ENCODE measurements around the gene KCTD10. TPM values are rescaled to one million over a fixed set of nuclear protein-coding genes. Genes with fewer than 3 reads are reported as not detected.

The KCTD10 gene
- total RNA-seq, 1 experiment from 2014 or later, result 44.9 TPM

GRCh38 chr12:109447482-109447881 lies 29.6 kb downstream of the KCTD10 start:
- BruUV-seq (replicated peaks), result no TSS peak
- TF ChIP-seq CTCF (IDR thresholded peaks at IDR 0.05; ENCODE audit: unreplicated experiment), result no peak
- H3K4me3 Mint-ChIP-seq (ENCODE audit: unreplicated experiment), result no peak overlapping the region
- CTCF ChIA-PET, result interaction anchor here (3.3 kb wide), 1 partner anchor 14 kb away, joined by 22 read pairs; no protein-coding TSS in a partner anchor
- H3K36me3 Mint-ChIP-seq (ENCODE audit: insufficient read depth, unreplicated experiment), result peaks cover 57% of the 10 kb centered on the region
- H3K27ac Mint-ChIP-seq (ENCODE audit: low read depth, unreplicated experiment), result no peak overlapping the region
- intact Hi-C loops (cut with micrococcal nuclease), result no loop called here
- no peak for DNase-seq (ENCODE audit: unreplicated experiment)
- no peaks in the 10 kb centered on the region for H3K27me3 Mint-ChIP-seq (ENCODE audit: insufficient read depth, unreplicated experiment)
- POLR2A ChIA-PET, result interaction anchor here (2.8 kb wide), 1 partner anchor 15 kb away, joined by 12 read pairs; no protein-coding TSS in a partner anchor
- peaks cover 5% of the 10 kb centered on the region for H3K4me1 Mint-ChIP-seq (ENCODE audit: insufficient read depth, unreplicated experiment)
- H3K9me3 Mint-ChIP-seq (ENCODE audit: unreplicated experiment), result no peaks in the 10 kb centered on the region

DNA sequence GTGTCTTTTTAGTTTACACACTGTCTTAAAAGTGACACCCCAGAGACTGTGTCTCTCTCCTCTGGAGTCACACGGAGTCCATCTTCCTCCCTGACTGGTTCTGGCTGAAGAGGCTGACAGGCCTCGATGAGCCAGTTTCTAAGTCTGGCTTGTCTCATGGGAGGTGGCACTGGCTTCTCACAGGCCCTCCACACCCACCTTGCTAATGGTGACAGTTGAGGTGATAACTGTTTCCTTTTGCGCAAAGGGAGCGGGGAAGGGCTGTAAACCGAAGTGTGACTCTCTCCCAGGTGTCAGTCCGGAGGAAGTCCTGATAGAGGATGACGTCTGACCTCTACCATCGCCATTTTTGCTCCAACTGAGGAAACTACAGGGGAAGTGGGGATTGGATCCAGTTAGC lies 30.2 kb downstream of the KCTD10 start:
- intact Hi-C loops (cut with micrococcal nuclease), result no loop called here
- ChIA-PET POLR2A (interaction anchor here (2.8 kb wide), 1 partner anchor 16 kb away, joined by 12 read pairs; no protein-coding TSS in a partner anchor), CTCF (interaction anchor here (3.3 kb wide), 1 partner anchor 13 kb away, joined by 22 read pairs; no protein-coding TSS in a partner anchor)
- BruUV-seq (replicated peaks), result no TSS peak
- no peak for DNase-seq (ENCODE audit: unreplicated experiment)
- no peaks in the 10 kb centered on the region for H3K9me3 Mint-ChIP-seq (ENCODE audit: unreplicated experiment)
- H3K27ac Mint-ChIP-seq (ENCODE audit: low read depth, unreplicated experiment), result no peak overlapping the region
- H3K4me3 Mint-ChIP-seq (ENCODE audit: unreplicated experiment), result no peak overlapping the region
- no peak for TF ChIP-seq CTCF (IDR thresholded peaks at IDR 0.05; ENCODE audit: unreplicated experiment)
- no peaks in the 10 kb centered on the region for H3K27me3 Mint-ChIP-seq (ENCODE audit: insufficient read depth, unreplicated experiment)
- peaks cover 52% of the 10 kb centered on the region for H3K36me3 Mint-ChIP-seq (ENCODE audit: insufficient read depth, unreplicated experiment)
- peaks cover 5% of the 10 kb centered on the region for H3K4me1 Mint-ChIP-seq (ENCODE audit: insufficient read depth, unreplicated experiment)

DNA sequence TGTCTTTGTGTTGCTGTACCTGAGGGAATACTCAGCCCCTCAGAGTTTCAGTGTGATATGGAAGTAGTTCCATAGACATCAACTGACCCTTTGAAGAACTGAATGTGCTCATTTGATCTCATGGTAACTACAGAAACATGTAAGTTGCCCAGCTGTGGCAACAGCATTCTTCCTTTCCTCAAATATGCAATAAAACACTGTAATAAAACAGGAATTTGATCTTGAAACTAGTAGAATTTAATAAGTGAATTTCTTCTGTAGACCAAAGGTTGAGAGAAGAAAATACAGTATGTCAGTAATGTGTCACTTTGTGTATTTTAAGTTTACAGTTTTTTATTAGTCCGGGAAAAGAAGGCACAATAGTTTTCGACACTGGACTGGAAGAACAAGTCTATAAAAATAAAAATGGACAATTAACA lies 31.9 kb downstream of the KCTD10 start:
- intact Hi-C loops (cut with micrococcal nuclease), result no loop called here
- TF ChIP-seq CTCF (IDR thresholded peaks at IDR 0.05; ENCODE audit: unreplicated experiment), result no peak
- Mint-ChIP-seq H3K27me3 (ENCODE audit: insufficient read depth, unreplicated experiment) (no peaks in the 10 kb centered on the region), H3K4me1 (ENCODE audit: insufficient read depth, unreplicated experiment) (peaks cover 5% of the 10 kb centered on the region), H3K27ac (ENCODE audit: low read depth, unreplicated experiment) (no peak overlapping the region), H3K9me3 (ENCODE audit: unreplicated experiment) (no peaks in the 10 kb centered on the region), H3K4me3 (ENCODE audit: unreplicated experiment) (no peak overlapping the region), H3K36me3 (ENCODE audit: insufficient read depth, unreplicated experiment) (peaks cover 39% of the 10 kb centered on the region)
- no TSS peak for BruUV-seq (replicated peaks)
- ChIA-PET CTCF (interaction anchor here (0.8 to 1.5 kb wide), 4 partner anchors 12 to 152 kb away, joined by 3 to 5 read pairs (median 3); no protein-coding TSS in a partner anchor), POLR2A (interaction anchor here (1.1 kb wide), 1 partner anchor 33 kb away, joined by 3 read pairs; no protein-coding TSS in a partner anchor)
- DNase-seq (ENCODE audit: unreplicated experiment), result no peak

- no peak for DNase-seq (ENCODE audit: unreplicated experiment)
- H3K4me1 Mint-ChIP-seq (ENCODE audit: insufficient read depth, unreplicated experiment), result peaks cover 5% of the 10 kb centered on the region
- POLR2A ChIA-PET, result interaction anchor here (1.0 to 1.1 kb wide), 3 partner anchors 10 to 34 kb away, joined by 3 to 4 read pairs (median 3); no protein-coding TSS in a partner anchor
- peaks cover 39% of the 10 kb centered on the region for H3K36me3 Mint-ChIP-seq (ENCODE audit: insufficient read depth, unreplicated experiment)
- no TSS peak for BruUV-seq (replicated peaks)
- no peak for TF ChIP-seq CTCF (IDR thresholded peaks at IDR 0.05; ENCODE audit: unreplicated experiment)
- CTCF ChIA-PET, result interaction anchor here (1.3 kb wide), 1 partner anchor 11 kb away, joined by 6 read pairs; no protein-coding TSS in a partner anchor
- intact Hi-C loops (cut with micrococcal nuclease), result no loop called here
- no peak overlapping the region for H3K27ac Mint-ChIP-seq (ENCODE audit: low read depth, unreplicated experiment)
- no peak overlapping the region for H3K4me3 Mint-ChIP-seq (ENCODE audit: unreplicated experiment)
- H3K9me3 Mint-ChIP-seq (ENCODE audit: unreplicated experiment), result no peaks in the 10 kb centered on the region
- no peaks in the 10 kb centered on the region for H3K27me3 Mint-ChIP-seq (ENCODE audit: insufficient read depth, unreplicated experiment)
Observed at GRCh38 chr12:109444259-109444658, 32.8 kb downstream of the KCTD10 start.

All from MCF 10A (cell line).